Hypothalamus (tissue), 51 donors: ENCODE measurements around the gene GALE.
A peak's percentile ranks its signal among the peaks of the same experiment; 100 is the strongest.
"Not testable (repeated sequence)": the region's sequence is repeated elsewhere in the genome, so short reads cannot be mapped to it uniquely, and the experiment has no call there.

Experiments
- DNase-seq, 51 donors: peaks; one replicate each; lab custom pipeline; 2025; lab: John Stamatoyannopoulos, UW

Gene GALE

DNA sequence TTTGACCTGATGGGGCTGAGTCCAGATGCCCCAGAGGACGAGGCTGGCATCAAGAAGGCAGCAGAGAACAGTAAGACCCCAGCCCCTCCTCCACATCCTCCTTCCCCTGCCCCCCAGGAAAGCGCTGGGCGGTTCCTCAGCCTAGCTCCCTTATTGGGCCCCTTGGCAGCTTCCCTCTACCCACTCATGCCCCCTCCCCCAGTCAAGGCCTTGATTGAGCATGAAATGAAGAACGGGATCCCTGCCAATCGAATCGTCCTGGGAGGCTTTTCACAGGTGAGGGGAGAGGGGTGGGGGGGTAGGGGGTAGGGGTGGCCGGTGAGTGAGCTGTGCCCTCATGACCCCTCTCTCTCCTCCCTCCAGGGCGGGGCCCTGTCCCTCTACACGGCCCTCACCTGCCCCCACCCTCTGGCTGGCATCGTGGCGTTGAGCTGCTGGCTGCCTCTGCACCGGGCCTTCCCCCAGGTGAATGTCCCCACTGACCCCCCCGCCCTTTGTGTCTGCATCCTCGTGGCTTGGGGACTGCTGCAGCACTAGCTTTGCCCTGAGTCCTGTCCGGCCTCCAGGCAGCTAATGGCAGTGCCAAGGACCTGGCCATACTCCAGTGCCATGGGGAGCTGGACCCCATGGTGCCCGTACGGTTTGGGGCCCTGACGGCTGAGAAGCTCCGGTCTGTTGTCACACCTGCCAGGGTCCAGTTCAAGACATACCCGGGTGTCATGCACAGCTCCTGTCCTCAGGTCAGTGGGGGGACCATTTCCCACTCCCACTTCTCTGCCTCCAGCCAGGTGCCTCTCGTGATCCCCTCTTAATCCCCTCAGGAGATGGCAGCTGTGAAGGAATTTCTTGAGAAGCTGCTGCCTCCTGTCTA, 6.5 kb downstream of the GALE start:
- DNase-seq: no peak

DNA sequence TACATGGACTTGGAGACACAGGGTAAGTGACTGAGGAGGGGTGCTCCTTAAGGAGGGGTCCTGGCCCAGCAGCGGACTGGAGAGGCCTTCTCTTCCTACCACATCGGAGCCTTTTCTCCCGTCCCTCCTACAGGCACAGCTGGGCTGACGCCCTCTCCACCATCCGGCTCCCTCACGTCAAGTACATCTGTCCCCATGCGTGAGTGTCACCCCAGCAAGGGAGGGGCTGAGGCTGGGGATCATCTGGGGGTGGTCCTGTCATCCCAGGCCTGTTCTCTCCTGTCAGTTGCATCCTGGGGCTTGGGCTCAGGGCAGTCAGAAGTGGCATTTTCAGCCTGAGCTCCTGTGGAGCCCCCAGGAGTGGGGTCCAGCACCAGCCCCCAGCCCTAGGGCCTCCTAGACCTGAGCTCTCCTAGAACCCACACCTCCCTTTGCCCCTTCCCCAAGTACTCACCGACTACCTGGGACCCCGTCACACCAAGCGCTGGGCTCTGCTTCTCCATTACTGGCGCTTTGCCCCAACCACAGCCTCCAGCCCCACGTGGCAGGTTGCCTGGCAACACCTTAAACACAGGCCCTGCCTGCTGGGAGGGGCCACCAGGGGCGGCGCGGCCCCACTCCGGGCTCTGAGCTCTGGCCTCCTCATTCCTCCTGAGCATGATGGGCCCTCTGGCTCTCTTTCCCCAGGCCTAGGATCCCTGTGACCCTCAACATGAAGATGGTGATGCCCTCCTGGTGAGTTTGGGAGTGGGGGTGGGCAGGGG, 7.4 kb downstream of the GALE start:
- DNase-seq: peak in 8 of 51 donors; percentile 8 to 36 (median 24)

- DNase-seq: no peak
These were observed 8.2 kb downstream of the GALE start for GRCh38 chr1:23792151-23792945.

DNA sequence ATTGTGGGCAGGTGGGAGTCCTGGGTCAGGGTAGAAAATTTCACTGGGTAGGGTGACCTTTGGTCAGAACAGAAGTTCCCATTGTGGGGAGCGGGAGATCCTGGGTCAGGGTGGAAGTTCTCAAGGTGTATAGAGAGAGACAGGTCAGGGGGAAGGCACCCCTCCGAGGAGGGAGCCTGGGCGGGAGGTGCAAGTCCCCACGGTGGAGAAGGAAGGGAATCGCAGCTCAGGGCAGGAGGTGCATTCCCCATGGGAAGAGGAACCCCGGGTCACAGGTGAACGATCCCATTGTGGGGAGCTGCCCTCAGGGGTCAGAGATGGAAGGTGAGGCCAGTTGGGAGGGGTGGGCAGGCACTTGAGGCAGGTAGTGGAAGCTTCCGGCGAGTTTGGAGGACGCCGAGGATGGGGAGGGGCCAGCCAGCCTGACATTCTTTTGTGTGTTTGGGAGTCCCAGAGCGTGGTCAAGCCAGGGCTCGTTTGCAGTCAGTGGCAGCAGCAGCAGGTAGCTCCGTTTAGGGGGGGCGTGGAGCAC, 9.0 kb downstream of the GALE start:
- peak in 2 of 51 donors; percentile 17 to 19 for DNase-seq

- DNase-seq: peak; percentile 69 to 97 (median 92)
These were observed 9.6 kb downstream of the GALE start, which contains the start of gene LYPLA2 for GRCh38 chr1:23790696-23791515. Gene LYPLA2, plus strand, starts transcription at chr1:23791145. Its CDS starts 1,538 bp downstream, at chr1:23792683.

- no peak for DNase-seq
These were observed 11.9 kb downstream of the GALE start for GRCh38 chr1:23788695-23789094.

GRCh38 chr1:23787701-23788100, 12.9 kb downstream of the GALE start:
- no peak for DNase-seq

GRCh38 chr1:23784846-23785245, 15.7 kb downstream of the GALE start:
- no peak for DNase-seq

- not testable (repeated sequence) for DNase-seq
These were observed 17.4 kb downstream of the GALE start for GRCh38 chr1:23783141-23783540.

- DNase-seq: no peak
These were observed 20.7 kb downstream of the GALE start for GRCh38 chr1:23779826-23780371.

GRCh38 chr1:23777979-23778814, 22.4 kb downstream of the GALE start, which contains the start of gene PITHD1:
Gene PITHD1, plus strand, starts transcription at chr1:23778418. Its CDS starts 98 bp downstream, at chr1:23778516.
- peak; percentile 29 to 91 (median 66) for DNase-seq

- DNase-seq: no peak
These were observed 24.3 kb downstream of the GALE start for GRCh38 chr1:23776217-23776616.

- DNase-seq: no peak
These were observed 26.2 kb downstream of the GALE start for GRCh38 chr1:23774174-23774880.

- DNase-seq: no peak
These were observed 27.7 kb downstream of the GALE start for GRCh38 chr1:23772854-23773242.

- DNase-seq: peak in 47 of 51 donors; percentile 9 to 93 (median 64)
These were observed 28.3 kb downstream of the GALE start for GRCh38 chr1:23772049-23772853.

DNA sequence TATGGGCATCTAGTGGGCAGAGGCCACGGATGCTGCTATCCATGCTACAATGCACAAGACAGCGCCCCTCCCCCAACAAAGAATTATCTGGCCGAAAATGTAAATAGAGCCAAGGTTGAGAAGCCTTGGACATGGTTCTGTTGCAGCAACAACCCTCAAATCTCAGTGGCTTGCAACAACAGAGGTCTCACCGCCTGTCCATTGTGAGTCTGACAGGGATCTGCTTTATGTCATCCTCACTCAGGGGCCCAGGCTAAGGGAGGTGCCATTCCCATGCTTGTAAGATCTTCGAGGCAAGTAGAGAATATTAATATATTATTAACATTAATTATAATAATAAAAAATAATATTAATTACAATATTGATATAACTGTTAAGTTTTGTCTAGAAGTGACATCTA, 31.8 kb downstream of the GALE start:
- no peak for DNase-seq
